AML-193 (cell line): ENCODE results near the gene TAF11L2.
"Not testable (repeated sequence)": the region's sequence is repeated elsewhere in the genome, so short reads cannot be mapped to it uniquely, and the experiment has no call there.

Source experiments
- DNase-seq, 2 experiments: peaks; one replicate each; lab custom pipeline; 2025; lab: John Stamatoyannopoulos, UW

The TAF11L2 gene

DNA sequence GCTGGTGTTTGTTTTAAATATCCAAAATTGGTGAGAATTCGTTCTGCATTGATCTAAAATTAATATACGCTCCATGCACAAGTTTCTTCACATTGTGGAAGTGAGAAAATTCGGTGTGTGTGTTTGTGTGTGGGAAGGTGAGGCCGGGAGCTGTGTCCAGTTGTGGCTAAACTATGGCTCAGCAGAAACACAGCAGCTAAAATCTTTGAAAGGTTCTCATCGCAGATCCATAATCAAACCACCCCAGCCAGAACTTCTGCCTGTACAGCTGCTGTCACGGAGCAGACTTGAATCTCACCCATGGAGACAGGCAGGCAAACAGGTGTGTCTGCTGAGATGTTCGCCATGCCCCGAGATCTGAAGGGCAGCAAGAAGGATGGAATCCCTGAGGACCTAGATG, at the start of gene TAF11L2:
Gene TAF11L2 (plus strand): TSS at position 301 of the 400 bp plus-strand sequence.
- DNase-seq: not testable (repeated sequence)

DNA sequence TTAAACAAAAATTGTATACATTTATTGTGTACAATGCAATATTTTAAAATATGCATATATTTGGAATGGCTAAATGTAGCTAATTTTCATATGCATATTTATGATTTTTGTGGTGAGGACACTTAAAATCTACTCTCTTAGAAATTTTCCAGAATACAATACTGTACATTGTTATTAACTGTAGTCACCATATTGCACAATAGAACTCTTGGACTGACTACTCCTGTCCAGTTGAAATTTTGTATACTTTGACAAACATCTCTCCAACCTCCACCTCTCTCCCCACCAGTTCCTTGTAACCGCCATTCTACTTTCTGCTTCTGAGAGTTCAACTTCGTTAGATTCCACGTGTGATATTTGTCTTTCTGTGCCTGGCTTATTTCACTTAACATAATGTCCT, 49.2 kb upstream of the TAF11L2 start:
- DNase-seq: no peak

DNA sequence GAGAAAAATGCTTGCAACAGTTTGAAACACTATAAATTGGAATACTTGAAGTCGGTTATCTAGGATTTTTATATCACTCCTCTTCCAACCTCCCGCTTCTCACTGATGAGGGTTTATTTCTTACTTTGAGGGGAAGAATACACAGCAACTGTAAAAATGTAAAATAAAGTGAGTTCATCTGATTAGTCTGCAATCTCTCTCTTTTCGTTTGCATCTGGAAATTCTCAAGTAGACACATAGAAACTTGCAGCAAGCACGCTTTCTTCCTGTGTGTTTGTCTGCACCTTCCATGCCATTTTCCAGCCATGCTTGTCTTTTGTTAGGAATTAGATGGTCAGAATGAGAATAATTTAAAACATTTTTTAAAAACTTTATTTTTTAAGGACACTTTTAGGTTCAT, 45.1 kb upstream of the TAF11L2 start:
- DNase-seq: no peak

DNA sequence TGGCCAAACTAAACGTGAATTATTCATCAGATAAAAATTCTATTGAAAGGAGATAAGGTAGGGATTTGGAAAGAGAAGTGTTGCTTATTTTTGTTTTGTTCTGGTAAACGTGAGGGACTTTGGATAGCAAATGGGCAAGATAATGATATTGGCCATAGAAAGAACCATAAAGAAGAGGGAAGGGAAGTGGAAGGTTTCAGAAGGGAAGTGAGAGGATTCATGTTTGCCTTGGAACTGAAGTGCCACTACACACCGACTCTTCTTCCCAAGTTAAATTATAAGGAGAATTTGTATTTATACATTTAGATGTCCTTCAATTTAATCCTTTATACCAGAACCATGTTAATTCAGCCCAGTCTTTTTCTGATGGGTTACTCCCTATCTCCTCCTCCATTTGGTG, 42.1 kb upstream of the TAF11L2 start:
- DNase-seq: no peak

DNA sequence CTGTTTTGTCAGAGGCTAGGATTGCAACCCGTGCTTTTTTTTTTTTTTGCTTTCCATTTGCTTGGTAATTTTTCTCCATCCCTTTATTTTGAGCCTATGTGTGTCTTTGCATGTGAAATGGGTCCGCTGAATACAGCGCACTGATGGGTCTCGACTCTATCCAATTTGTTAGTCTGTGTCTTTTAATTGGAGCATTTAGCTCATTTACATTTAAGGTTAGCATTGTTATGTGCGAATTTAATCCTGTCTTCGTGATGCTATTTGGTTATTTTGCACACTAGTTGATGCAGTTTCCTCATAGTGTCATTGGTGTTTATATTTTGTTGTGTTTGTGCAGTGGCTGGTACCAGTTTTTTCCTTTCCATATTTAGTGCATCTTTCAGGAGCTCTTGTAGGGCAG, 36.2 kb upstream of the TAF11L2 start:
- DNase-seq: no peak

DNA sequence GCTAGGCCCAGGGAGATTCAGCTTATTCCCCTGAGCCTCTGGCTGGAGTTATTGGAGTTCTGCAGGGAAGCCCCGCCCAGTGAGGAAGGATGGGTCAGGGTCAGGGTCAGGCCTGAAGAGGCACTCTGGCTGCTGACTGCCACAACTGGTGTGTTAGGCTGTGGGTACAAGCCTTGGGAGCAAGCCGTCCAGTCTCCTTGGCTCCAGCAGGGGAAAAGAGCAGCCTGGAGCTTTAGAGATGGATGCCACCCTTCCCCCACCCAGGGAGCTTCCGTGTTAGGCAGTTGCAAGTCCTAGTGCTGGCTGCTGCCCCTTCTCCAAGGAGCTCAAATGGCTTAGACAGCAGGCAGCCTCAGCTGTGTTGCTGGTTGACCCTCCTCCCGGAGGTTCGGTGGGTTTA, 34.4 kb upstream of the TAF11L2 start:
- DNase-seq: no peak

DNA sequence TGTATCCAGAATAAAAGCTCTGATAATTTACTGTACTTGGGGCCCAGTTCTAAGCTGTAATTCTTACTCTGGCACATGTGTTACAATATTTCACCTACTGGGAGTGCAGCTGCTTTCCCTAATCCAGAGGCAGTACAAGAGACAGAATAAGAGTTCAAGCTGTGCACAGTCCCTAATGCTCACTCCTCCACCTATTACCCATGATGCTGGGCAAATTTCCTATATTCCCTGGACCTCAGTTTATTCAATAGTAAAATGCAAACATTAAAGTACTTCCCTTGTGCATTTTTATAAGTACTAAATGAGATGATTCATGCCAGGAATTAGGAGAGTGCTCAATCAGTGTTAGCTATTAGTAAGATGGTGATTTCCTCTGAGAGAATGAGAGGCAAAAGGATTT, 28.0 kb upstream of the TAF11L2 start:
- no peak for DNase-seq

DNA sequence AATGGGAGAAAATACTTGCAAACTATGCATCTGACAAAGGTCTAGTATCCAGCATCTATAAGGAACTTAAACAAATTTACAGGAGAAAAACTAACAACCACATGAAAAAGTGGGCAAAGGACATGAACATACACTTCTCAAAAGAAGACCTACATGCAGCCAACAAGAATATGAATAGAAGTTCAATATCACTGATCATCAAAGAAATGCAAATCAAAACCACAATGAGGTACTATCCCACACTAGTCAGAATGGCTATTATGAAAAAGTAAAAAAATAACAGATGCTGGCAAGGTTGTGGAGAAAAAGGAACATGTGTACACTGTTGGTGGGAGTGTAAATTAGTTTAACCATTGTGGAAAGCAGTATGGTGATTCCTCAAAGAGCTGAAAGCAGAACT, 23.0 kb upstream of the TAF11L2 start:
- not testable (repeated sequence) for DNase-seq

DNA sequence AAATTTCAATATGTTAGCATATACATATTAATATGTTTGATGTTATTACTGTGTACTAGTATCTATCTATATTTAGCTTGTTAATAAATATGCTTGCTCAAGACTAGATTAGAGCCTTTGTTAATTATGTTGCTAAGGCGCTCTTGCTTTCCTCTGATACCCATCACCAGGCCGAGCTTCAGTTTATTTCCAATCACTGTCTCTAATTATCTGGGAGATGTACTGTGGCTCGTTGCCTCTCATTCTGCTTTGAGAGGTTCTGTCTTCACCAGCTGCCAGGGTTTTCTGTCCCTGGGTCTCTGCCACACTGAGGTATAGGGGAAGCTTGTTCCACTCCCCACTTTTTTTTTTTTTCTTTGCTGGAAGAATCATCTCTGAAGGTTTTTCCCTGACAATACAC, 21.0 kb upstream of the TAF11L2 start:
- DNase-seq: no peak

DNA sequence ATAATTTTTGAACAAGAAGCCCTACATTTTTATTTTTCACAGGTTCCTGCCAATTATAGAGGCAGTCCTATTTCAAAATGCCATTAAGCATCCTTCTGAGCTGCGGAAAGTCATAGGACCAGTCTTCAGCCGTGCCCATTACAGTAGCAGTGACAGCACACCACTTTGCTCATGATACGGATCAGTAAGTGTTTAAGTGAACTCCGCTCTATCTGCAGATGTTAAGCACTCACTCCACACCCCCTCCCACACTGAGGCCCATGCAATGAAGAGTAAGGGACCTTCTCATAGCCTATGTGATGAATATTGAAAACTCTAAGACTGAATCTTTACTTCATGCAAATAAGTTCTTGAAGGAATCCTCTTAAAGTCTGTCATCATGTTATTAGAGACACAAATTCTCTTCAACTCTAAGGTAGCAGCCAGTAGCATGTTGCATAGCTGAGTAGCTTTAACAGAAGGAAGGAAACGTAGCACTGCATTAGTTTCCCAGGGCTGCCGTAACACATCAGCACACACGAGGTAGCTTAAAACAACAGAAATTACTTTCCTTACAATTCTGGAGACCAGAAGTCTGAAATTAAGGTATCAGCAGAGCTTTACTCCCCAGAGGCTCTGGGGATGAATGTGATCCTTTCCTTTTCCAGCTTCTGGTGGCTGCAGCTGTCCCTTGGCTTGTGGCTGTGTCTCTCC, 20.3 kb upstream of the TAF11L2 start:
- no peak for DNase-seq

DNA sequence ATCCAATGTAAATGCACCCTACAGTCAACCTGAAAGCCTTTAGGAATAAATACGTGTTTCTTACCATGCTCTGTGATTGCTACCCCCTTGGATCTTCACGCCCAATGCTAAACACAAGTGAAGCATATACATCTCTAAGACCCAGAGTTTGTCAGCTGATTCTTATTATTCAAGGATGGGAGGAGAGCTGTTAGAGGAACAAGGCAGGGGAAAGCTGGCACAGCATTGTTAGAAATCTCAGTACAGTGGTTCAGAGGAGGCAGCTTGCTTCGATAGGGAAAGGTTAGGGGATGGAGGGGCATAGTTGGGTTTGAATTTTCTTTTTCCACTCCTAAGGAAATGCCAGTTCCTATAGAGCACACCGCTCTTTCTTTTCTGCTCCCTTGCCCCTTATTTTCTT, 16.7 kb upstream of the TAF11L2 start:
- DNase-seq: no peak

DNA sequence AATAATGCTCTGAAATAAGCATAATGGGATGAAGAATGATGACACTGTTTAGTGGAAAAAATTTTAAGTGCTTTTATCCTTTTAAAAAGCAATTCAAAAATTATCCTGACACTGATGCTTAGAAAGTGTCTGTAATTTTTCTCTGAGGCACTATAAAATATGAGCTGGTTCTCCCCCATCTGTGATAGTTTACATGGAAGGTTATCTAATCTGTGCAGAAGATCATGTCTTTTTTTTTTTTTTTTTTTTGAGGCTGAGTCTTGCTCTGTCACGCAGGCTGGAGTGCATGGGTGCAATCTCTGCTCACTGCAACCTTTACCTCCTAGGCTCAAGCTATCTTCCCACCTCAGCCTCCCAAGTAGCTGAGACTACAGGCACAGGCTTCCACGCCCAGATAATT, 15.2 kb upstream of the TAF11L2 start:
- no peak for DNase-seq

DNA sequence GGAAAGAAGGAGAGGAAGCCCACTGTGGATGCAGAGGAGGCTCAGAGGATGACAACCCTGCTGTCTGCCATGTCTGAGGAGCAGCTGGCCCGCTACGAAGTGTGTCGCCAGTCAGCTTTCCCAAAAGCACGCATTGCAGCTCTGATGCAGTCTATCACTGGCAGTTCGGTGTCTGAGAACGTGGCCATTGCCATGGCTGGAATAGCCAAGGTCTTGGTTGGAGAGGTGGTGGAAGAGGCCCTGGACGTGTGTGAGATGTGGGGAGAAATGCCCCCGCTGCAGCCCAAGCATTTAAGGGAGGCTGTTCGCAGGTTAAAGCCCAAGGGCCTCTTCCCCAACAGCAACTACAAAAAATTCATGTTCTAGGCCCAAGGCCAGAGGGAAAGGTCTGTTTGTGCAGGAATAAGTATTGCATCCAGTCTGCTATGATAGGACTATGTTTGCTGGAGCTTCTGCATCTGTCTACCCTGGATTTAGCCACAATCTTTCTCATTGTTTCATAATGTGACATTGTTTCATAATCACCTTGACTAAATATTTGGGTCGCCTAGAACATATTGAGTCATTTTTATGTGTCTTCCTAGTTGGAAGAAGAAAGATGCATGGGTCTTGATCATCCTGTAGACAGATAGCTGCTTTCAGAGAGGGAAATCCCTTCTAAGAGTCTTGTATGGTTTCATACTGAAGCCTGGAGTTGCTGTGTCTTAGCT, 11.4 kb upstream of the TAF11L2 start:
- not testable (repeated sequence) for DNase-seq

DNA sequence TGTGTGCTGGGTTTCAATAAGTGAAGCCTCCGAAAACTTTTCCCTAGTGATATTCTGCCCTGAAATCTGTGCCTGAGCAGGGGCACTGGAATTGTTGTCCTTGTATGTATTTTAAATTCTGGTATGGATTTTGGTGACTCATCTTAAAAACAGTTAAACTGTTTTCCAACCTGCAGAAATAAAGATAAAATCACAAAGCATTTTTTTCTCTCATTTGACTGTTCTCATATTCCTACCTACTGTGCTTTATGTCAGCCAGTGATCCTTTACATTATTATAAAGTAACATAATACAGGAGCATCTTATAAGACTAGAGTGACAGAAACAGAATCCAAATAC, 10.9 kb upstream of the TAF11L2 start:
- DNase-seq: no peak

DNA sequence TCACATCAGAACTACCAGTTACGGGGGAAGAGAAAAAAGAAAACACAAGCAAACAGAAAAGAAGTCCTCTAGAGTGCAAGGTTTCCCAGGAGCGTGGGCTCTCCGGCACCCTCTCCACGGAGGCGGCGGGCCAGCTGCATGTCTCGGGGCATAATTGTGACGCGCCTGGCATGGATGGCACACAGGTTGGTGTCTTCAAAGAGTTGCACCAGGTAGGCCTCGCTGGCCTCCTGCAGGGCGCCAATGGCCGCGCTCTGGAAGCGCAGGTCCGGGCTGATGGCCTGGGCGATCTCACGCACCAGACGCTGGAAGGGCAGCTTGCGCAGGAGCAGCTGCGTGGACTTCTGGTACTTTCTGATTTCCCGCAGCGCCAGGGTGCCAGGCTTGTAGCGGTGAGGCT, 6.8 kb upstream of the TAF11L2 start:
- not testable (repeated sequence) for DNase-seq

DNA sequence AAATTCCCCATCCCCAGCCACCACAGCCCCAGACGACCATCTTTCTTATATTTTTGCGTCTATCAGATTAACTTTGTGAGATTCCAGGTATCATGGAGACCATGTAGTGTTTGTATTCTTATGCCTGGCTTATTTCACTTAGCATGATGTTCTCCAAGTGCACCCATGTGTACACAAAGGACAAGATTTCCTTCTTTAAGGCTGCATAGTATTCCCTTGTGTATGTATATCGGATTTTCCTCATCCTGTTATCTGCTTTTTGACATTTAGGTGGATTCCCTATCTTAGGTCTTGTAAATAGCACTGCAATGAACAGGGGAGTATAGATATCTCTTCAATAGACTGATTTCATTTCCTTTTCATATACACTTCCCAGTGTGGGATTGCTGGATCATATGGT, 5.3 kb upstream of the TAF11L2 start:
- DNase-seq: no peak

DNA sequence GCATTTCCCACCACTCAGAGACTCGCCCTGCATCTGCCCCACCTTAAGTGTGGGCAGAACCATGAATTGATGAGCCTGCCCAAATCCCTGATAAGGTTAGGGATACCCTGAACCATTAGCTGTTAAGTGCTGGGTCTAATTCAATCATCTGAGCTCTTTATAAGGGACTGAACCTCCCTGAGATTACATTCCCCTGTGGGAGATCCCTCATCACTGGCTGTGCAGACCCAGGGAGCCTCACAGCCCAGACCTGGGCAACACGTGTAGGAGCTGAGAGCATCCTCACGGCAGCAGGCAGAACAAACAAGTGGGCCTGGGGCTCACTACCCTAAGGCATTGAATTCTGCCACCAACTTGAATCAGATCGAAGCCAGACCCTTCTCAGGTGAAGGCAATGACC, 585 bp upstream of the TAF11L2 start:
- no peak for DNase-seq

DNA sequence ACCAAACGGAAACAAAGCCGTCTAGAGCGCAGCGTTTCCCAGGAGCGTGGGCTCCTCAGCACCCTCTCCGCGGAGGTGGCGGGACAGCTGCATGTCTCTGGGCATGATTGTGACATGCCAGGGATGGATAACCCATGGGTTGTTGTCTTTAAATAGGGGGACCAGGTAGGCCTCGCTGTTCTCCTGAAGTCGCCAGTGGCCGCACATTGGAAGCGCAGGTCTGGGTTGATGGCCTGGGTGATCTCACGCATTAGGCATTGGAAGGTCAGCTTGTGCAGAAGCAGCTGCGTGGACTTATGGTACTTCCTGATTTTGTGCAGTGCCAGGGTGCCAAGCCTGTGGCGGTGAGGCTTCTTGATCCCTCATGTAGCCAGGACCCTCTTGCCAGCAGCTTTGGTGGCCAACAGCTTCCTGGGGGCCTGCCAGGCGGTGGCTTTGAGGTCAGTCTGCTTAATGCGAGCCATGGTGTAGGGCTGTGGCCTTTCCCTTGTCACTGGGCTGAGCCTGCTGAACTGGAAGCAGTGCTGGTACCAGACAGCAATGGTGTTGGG, 13.8 kb downstream of the TAF11L2 start:
- DNase-seq: no peak

DNA sequence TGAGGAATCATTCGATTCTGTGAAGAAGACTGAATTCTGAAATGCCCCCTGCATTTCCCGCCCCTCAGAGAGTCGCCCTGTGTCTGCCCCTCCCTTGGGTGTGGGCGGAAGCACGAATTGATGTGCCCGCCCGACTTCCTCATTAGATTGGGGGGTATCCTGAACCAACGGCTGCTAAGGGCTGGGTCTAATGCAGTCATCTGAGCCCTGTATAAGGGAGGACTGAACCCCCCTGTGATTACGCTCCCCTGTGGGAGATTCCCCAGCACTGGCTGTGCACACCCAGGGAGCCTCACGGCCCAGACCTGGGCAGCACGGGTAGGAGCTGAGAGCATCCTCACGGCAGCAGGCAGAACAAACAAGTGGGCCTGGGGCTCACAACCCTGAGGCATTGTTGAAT, 19.5 kb downstream of the TAF11L2 start:
- DNase-seq: not testable (repeated sequence)

DNA sequence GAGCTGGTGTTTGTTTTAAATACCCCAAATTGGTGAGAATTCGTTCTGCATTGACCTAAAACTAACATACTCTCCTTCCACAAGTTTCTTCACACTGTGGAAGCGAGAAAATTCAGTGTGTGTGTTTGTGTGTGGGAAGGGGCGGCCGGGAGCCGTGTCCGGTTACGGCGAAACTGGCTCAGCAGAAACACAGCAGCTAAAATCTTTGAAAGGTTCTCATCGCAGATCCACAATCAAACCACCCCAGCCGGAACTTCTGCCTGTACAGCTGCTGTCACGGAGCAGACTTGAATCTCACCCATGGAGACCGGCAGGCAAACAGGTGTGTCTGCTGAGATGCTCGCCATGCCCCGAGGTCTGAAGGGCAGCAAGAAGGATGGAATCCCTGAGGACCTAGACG, 20.0 kb downstream of the TAF11L2 start, which contains the start of gene TAF11L3:
Gene TAF11L3 (plus strand): TSS at position 301 of the 400 bp plus-strand sequence.
- not testable (repeated sequence) for DNase-seq

DNA sequence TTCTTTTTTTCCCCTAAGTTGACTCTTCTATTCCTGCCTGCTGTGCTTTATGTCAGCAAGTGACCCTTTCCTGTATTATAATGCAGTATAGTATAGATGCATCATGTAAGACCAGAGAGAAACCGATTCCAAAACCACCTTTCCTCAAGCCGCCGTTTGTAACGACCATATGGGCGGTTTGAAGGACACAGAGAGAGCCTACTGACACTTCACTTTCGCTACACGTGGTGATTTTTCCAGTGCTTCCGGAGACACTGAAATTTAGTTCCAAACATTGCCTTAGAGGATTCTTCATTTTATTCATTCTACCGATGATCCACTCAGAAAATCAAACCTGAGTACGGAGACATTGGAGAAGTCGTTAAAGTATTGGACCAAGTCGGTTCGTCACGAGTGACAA, 21.5 kb downstream of the TAF11L2 start:
- not testable (repeated sequence) for DNase-seq

DNA sequence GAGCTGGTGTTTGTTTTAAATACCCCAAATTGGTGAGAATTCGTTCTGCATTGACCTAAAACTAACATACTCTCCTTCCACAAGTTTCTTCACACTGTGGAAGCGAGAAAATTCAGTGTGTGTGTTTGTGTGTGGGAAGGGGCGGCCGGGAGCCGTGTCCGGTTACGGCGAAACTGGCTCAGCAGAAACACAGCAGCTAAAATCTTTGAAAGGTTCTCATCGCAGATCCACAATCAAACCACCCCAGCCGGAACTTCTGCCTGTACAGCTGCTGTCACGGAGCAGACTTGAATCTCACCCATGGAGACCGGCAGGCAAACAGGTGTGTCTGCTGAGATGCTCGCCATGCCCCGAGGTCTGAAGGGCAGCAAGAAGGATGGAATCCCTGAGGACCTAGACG, 23.5 kb downstream of the TAF11L2 start, which contains the start of gene TAF11L4:
Gene TAF11L4 (plus strand): TSS at position 301 of the 400 bp plus-strand sequence.
- not testable (repeated sequence) for DNase-seq

DNA sequence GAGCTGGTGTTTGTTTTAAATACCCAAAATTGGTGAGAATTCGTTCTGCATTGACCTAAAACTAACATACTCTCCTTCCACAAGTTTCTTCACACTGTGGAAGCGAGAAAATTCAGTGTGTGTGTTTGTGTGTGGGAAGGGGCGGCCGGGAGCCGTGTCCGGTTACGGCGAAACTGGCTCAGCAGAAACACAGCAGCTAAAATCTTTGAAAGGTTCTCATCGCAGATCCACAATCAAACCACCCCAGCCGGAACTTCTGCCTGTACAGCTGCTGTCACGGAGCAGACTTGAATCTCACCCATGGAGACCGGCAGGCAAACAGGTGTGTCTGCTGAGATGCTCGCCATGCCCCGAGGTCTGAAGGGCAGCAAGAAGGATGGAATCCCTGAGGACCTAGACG, 26.9 kb downstream of the TAF11L2 start, which contains the start of gene TAF11L5:
Gene TAF11L5 (plus strand): TSS at position 301 of the 400 bp plus-strand sequence.
- not testable (repeated sequence) for DNase-seq
